ENCODE data around the gene WDR55.

DNA sequence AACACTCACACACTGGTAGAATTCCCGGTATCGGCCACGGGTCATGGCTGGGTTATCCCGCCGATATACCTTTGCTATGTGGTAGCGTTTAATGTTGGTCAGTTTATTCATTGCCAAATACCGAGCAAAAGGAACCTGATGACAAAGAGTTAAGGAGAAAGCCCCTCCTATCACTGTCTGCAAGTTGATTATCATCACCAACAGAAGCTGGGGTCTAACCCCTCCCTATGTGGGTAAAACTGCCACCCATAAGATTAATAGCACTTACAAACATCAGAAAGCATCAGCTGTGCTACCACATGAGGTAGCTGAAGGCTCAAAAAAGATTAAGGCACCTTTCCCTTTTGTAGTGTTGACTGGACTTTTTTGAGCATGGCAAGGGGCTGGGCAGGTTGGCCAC is 14.3 kb downstream of the WDR55 start:
- TF ChIP-seq, protein P1, sequence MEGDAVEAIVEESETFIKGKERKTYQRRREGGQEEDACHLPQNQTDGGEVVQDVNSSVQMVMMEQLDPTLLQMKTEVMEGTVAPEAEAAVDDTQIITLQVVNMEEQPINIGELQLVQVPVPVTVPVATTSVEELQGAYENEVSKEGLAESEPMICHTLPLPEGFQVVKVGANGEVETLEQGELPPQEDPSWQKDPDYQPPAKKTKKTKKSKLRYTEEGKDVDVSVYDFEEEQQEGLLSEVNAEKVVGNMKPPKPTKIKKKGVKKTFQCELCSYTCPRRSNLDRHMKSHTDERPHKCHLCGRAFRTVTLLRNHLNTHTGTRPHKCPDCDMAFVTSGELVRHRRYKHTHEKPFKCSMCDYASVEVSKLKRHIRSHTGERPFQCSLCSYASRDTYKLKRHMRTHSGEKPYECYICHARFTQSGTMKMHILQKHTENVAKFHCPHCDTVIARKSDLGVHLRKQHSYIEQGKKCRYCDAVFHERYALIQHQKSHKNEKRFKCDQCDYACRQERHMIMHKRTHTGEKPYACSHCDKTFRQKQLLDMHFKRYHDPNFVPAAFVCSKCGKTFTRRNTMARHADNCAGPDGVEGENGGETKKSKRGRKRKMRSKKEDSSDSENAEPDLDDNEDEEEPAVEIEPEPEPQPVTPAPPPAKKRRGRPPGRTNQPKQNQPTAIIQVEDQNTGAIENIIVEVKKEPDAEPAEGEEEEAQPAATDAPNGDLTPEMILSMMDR (conservative IDR thresholded peaks at IDR 0.05; ENCODE audit: low read length) = no peak
- no peak for TF ChIP-seq EZH2phosphoT487 (IDR thresholded peaks at IDR 0.05; ENCODE audit: borderline replicate concordance)
